Osteocyte (in vitro differentiated cells): Measurements from ENCODE around the gene PP2D1. TPM values are rescaled to one million over a fixed set of nuclear protein-coding genes. Genes with fewer than 3 reads are reported as not detected.
"Not testable (repeated sequence)": the region's sequence is repeated elsewhere in the genome, so short reads cannot be mapped to it uniquely, and the experiment has no call there.

Experiments used
- DNase-seq: peaks from one replicate; pipeline ENCODE4 v3.0.0; 2021; ENCODE audit warnings: mixed read lengths; ENCODE audit not compliant: unreplicated experiment; ENCODE audit errors: extremely low spot score
- H3K27ac Mint-ChIP-seq: one replicate; pipeline ENCODE4 v1.8.0; 2021; ENCODE audit warnings: mild to moderate bottlenecking, mixed read lengths; ENCODE audit not compliant: unreplicated experiment
- H3K27me3 Mint-ChIP-seq: one replicate; pipeline ENCODE4 v1.8.0; 2021; ENCODE audit warnings: mixed read lengths; ENCODE audit not compliant: unreplicated experiment
- H3K36me3 Mint-ChIP-seq: one replicate; pipeline ENCODE4 v1.8.0; 2021; ENCODE audit warnings: mixed read lengths; ENCODE audit not compliant: unreplicated experiment
- H3K4me1 Mint-ChIP-seq: one replicate; pipeline ENCODE4 v1.8.0; 2021; ENCODE audit warnings: mixed read lengths; ENCODE audit not compliant: unreplicated experiment
- H3K4me3 Mint-ChIP-seq: one replicate; pipeline ENCODE4 v1.8.0; 2021; ENCODE audit warnings: mild to moderate bottlenecking, moderate library complexity, mixed read lengths; ENCODE audit not compliant: unreplicated experiment
- H3K9me3 Mint-ChIP-seq: one replicate; pipeline ENCODE4 v1.8.0; 2021; ENCODE audit warnings: mixed read lengths; ENCODE audit not compliant: unreplicated experiment
- total RNA-seq: library from RNA; stranded (reverse); gene quantifications from 2 replicates; pipeline ENCODE4 v1.2.1, GENCODE V29; 2021
- TF ChIP-seq, protein P1 (sequence below): fragments of 200-600 bp; sonication (generic); IDR thresholded peaks from 2 replicates; pipeline ENCODE4 v1.5.0; 2021; ENCODE audit warnings: antibody characterized with exemption, mild to moderate bottlenecking, moderate library complexity

The PP2D1 gene
- total RNA-seq, 1 donor from 2014 or later, result not detected

DNA sequence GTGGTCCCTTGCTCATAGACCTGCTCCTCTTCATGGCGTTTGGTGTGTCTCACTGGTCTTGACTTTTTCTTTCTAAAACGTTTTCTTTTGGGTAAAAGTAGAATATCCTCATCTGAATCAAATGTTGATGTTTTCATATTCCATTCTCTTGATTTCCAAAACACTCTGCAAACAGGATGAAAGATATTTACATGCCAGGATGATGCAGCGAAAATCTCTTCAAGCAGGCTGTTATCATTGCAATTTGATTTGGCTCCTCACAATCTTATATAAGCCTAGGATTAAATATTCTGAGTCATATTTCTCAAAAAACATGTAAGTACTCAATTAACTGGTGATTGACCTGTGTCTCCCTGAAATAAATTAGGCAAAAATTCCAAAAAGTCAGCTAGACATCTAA, 10.1 kb downstream of the PP2D1 start:
- Mint-ChIP-seq H3K27me3 (no peaks in the 10 kb centered on the region), H3K4me1 (no peaks in the 10 kb centered on the region)

DNA sequence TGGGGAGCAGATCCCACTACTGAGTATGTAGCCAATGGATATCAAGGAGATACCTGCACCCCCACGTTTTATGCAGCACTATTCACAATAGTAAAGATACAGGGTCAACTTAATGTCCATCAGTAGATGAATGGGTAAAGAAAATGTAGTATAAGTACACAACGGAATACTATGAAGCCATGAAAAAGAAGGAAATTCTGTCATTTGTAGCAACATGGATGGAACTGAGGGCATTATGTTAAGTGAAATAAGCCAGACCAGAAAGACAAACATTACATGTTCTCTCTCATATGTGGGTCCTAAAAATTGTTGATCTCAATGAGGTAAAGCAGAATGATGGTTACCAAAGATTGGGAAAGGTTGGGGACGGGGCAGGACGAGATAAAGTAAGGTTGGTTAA, 14.6 kb downstream of the PP2D1 start:
- peaks cover 20% of the 10 kb centered on the region for H3K9me3 Mint-ChIP-seq
- H3K36me3 Mint-ChIP-seq, result peaks cover 2% of the 10 kb centered on the region
- no peak overlapping the region for H3K4me3 Mint-ChIP-seq
- H3K4me1 Mint-ChIP-seq, result no peaks in the 10 kb centered on the region
- TF ChIP-seq, protein P1, sequence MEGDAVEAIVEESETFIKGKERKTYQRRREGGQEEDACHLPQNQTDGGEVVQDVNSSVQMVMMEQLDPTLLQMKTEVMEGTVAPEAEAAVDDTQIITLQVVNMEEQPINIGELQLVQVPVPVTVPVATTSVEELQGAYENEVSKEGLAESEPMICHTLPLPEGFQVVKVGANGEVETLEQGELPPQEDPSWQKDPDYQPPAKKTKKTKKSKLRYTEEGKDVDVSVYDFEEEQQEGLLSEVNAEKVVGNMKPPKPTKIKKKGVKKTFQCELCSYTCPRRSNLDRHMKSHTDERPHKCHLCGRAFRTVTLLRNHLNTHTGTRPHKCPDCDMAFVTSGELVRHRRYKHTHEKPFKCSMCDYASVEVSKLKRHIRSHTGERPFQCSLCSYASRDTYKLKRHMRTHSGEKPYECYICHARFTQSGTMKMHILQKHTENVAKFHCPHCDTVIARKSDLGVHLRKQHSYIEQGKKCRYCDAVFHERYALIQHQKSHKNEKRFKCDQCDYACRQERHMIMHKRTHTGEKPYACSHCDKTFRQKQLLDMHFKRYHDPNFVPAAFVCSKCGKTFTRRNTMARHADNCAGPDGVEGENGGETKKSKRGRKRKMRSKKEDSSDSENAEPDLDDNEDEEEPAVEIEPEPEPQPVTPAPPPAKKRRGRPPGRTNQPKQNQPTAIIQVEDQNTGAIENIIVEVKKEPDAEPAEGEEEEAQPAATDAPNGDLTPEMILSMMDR, result no peak
- H3K27ac Mint-ChIP-seq, result no peak overlapping the region
- no peak for DNase-seq
- H3K27me3 Mint-ChIP-seq, result no peaks in the 10 kb centered on the region

More for the DNA sequence above, 10.1 kb downstream of the PP2D1 start:
- no peak for DNase-seq
- Mint-ChIP-seq H3K27ac (no peak overlapping the region), H3K4me3 (no peak overlapping the region), H3K9me3 (peaks cover 5% of the 10 kb centered on the region), H3K36me3 (no peaks in the 10 kb centered on the region)
- TF ChIP-seq, protein P1, result no peak

DNA sequence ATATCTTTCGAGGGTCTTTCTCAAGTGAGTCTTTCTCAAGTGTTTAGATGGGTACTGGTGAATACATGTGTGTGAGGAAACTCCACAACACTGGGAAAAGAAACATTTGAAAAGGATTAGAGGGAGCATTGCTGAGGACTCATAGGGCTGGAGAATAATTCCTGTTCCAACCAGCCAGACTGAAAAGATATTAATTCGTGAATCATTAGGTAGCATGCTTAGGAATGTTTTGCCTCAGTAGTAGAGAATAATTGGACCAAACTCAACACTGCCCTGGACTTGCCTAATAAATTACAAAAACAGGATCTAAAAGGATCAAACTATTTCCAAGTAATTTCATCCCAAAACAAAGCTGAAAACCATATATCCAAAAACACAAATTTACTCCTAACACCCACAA, 17.3 kb downstream of the PP2D1 start:
- no peaks in the 10 kb centered on the region for H3K4me1 Mint-ChIP-seq
- peaks cover 20% of the 10 kb centered on the region for H3K9me3 Mint-ChIP-seq
- H3K36me3 Mint-ChIP-seq, result peaks cover 2% of the 10 kb centered on the region
- no peak overlapping the region for H3K4me3 Mint-ChIP-seq
- no peaks in the 10 kb centered on the region for H3K27me3 Mint-ChIP-seq
- TF ChIP-seq, protein P1, result no peak
- DNase-seq, result no peak
- H3K27ac Mint-ChIP-seq, result no peak overlapping the region

DNA sequence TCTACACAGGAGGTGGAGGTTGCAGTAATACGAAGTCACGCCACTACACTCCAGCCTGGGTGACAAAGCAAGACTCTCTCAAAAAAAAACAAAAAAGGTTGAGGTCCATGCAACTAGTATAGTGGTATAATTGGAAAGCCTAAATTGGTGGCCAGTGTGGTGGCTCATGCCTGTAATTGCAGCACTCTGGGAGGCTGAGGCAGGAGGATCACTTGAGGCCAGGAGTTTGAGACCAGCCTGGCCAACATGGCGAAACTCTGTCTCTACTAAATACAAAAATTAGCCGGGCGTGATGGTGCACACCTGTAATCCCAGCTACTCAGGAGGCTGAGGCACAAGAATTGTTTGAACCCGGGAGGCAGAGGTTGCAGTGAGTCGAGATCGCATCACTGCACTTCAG, 23.2 kb downstream of the PP2D1 start:
- H3K4me3 Mint-ChIP-seq, H3K27ac Mint-ChIP-seq, H3K27me3 Mint-ChIP-seq, H3K9me3 Mint-ChIP-seq, H3K4me1 Mint-ChIP-seq, DNase-seq: not testable (repeated sequence)
- H3K36me3 Mint-ChIP-seq, result peaks cover 23% of the 10 kb centered on the region

DNA sequence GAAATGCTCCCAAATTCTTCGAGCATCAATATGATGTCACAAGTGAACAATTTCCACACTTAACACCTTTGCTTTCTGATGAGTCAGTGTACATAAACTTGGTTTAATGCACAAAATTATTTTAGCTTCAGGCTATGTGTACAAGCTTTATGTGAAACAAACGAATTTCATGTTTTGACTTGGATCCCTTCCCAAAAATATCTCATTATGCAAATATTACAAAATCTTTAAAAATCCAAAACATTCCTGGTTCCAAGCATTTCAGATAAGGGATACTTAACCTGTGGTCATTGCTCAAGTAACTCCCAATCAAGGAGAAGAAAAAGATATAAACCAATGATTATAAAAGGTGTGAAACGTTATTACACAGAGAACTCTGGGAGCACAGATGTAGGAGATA, 40.0 kb downstream of the PP2D1 start:
- Mint-ChIP-seq H3K27ac (peak overlapping the region; percentile 60), H3K27me3 (no peaks in the 10 kb centered on the region), H3K4me3 (no peak overlapping the region), H3K4me1 (peaks cover 23% of the 10 kb centered on the region), H3K9me3 (no peaks in the 10 kb centered on the region), H3K36me3 (peaks cover 29% of the 10 kb centered on the region)
- no peak for DNase-seq
- TF ChIP-seq, protein P1, result no peak

DNA sequence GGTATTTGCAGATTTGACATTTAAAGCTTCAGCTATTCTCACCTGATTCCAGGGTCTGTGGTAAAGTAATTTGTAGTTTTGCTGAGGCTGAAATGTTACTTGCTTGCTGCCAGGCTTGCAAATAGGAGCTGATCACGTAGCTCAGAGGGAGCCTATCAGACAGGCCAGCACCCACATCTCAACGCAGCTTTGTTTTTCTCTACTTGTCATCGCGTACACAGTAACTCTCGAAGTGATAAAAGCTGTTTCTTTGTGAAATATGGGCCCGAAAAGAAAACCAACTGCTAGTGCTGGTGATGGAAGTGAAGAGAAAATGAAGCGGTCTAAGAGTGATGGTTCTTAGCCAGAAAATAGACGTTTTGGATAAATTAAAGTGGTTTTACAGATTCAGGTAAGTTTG, 41.7 kb downstream of the PP2D1 start:
- DNase-seq, result no peak
- TF ChIP-seq, protein P1, result no peak
- no peaks in the 10 kb centered on the region for H3K9me3 Mint-ChIP-seq
- peaks cover 21% of the 10 kb centered on the region for H3K36me3 Mint-ChIP-seq
- H3K27me3 Mint-ChIP-seq, result no peaks in the 10 kb centered on the region
- H3K27ac Mint-ChIP-seq, result no peak overlapping the region
- no peak overlapping the region for H3K4me3 Mint-ChIP-seq
- H3K4me1 Mint-ChIP-seq, result peaks cover 23% of the 10 kb centered on the region
